Astrocyte (in vitro differentiated cells and primary cell): ENCODE results near the gene ADAMTS20. TPM values are rescaled to one million over a fixed set of nuclear protein-coding genes. Genes with fewer than 3 reads are reported as not detected.

Source experiments
- DNase-seq: peaks from one replicate; pipeline ENCODE4 v3.0.0-alpha.2; 2010; ENCODE audit warnings: low read depth
- FAIRE-seq: peaks from 2 replicates; lab custom pipeline; 2011; peaks lifted over from hg19 to GRCh38; lab: Jason Lieb, UNC
- H2AFZ ChIP-seq: 2 replicates; pipeline ENCODE4 v1.6.0; 2012; ENCODE audit warnings: low read depth, low read length, inconsistent platforms
- H3K27ac ChIP-seq: 2 replicates; pipeline ENCODE4 v1.5.1; 2011; ENCODE audit warnings: low read depth, low read length, inconsistent platforms
- H3K27me3 ChIP-seq: 2 replicates; pipeline ENCODE4 v1.6.0; 2011; ENCODE audit warnings: low read length, inconsistent platforms; ENCODE audit not compliant: insufficient read depth
- H3K36me3 ChIP-seq: 2 replicates; pipeline ENCODE4 v1.5.1; 2011; ENCODE audit warnings: low read length, inconsistent platforms; ENCODE audit not compliant: insufficient read depth
- H3K4me1 ChIP-seq: 2 replicates; pipeline ENCODE4 v1.5.1; 2011; ENCODE audit warnings: low read length, inconsistent platforms; ENCODE audit not compliant: insufficient read depth
- H3K4me2 ChIP-seq: 2 replicates; pipeline ENCODE4 v1.6.0; 2012; ENCODE audit warnings: low read length, inconsistent platforms
- H3K4me3 ChIP-seq: 2 replicates; pipeline ENCODE4 v1.5.1; 2011; ENCODE audit warnings: low read depth, mild to moderate bottlenecking, low read length, inconsistent platforms; ENCODE audit not compliant: insufficient read depth
- H3K79me2 ChIP-seq: 2 replicates; pipeline ENCODE4 v1.6.0; 2012; ENCODE audit warnings: mild to moderate bottlenecking, low read length, inconsistent platforms; ENCODE audit not compliant: insufficient read depth
- H3K9ac ChIP-seq: 2 replicates; pipeline ENCODE4 v1.6.0; 2012; ENCODE audit warnings: mild to moderate bottlenecking, low read length, inconsistent platforms
- H3K9me3 ChIP-seq: 2 replicates; pipeline ENCODE4 v1.5.1; 2012; ENCODE audit warnings: low read depth, mild to moderate bottlenecking, low read length, inconsistent platforms; ENCODE audit not compliant: insufficient read depth
- H4K20me1 ChIP-seq: 2 replicates; pipeline ENCODE4 v1.6.0; 2012; ENCODE audit warnings: low read length, inconsistent platforms; ENCODE audit not compliant: insufficient read depth
- H3K27ac Mint-ChIP-seq: one replicate; pipeline ENCODE4 v1.8.0; 2021; ENCODE audit warnings: mild to moderate bottlenecking, mixed read lengths; ENCODE audit not compliant: unreplicated experiment
- H3K27me3 Mint-ChIP-seq: one replicate; pipeline ENCODE4 v1.8.0; 2021; ENCODE audit warnings: low read depth, mixed read lengths; ENCODE audit not compliant: unreplicated experiment
- H3K36me3 Mint-ChIP-seq: one replicate; pipeline ENCODE4 v1.8.0; 2021; ENCODE audit warnings: low read depth, mixed read lengths; ENCODE audit not compliant: unreplicated experiment
- H3K4me1 Mint-ChIP-seq: one replicate; pipeline ENCODE4 v1.8.0; 2021; ENCODE audit warnings: low read depth, mixed read lengths; ENCODE audit not compliant: unreplicated experiment
- H3K4me3 Mint-ChIP-seq: one replicate; pipeline ENCODE4 v1.8.0; 2021; ENCODE audit warnings: mild to moderate bottlenecking, moderate library complexity, mixed read lengths; ENCODE audit not compliant: unreplicated experiment
- H3K9me3 Mint-ChIP-seq: one replicate; pipeline ENCODE4 v1.8.0; 2021; ENCODE audit warnings: mild to moderate bottlenecking, mixed read lengths; ENCODE audit not compliant: unreplicated experiment
- EZH2 ChIP-seq: IDR thresholded peaks from 2 replicates; pipeline ENCODE4 v1.6.1; 2012; ENCODE audit warnings: mild to moderate bottlenecking, low read length, inconsistent platforms; ENCODE audit not compliant: insufficient read depth
- total RNA-seq: library from RNA; stranded (reverse); gene quantifications from 2 replicates; pipeline ENCODE4 v1.2.1, GENCODE V29; 2021
- TF ChIP-seq, protein P1 (sequence below): IDR thresholded peaks from 2 replicates; pipeline ENCODE4 v1.5.1; 2011; ENCODE audit warnings: low read depth, mild to moderate bottlenecking, inconsistent platforms, low read length, moderate library complexity; ENCODE audit not compliant: insufficient read depth

Gene ADAMTS20
- total RNA-seq, 1 donor from 2014 or later, result 0.66 TPM

DNA sequence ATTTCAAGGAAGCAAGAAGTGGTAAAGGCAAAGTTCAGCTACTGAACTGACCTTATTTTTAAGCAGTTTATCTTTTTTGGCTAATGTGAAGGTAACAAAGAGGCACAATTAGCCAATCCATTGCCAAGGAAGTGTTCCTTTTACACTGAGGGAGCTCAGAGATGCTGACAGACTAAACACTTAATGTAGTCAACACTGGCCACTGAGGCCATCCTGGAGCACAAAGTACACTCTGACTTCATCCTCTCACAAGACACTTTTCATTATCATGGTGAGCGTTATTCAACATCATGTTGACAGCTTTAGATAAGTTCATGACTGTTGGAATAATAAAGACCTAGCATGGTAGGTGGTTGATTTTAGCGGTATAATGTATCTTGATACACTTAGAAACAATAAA lies 89.9 kb downstream of the ADAMTS20 start:
- no peaks in the 10 kb centered on the region for H3K36me3 ChIP-seq
- DNase-seq, result no peak
- FAIRE-seq, result no peak
- no peak for TF ChIP-seq EZH2
- TF ChIP-seq, protein P1, sequence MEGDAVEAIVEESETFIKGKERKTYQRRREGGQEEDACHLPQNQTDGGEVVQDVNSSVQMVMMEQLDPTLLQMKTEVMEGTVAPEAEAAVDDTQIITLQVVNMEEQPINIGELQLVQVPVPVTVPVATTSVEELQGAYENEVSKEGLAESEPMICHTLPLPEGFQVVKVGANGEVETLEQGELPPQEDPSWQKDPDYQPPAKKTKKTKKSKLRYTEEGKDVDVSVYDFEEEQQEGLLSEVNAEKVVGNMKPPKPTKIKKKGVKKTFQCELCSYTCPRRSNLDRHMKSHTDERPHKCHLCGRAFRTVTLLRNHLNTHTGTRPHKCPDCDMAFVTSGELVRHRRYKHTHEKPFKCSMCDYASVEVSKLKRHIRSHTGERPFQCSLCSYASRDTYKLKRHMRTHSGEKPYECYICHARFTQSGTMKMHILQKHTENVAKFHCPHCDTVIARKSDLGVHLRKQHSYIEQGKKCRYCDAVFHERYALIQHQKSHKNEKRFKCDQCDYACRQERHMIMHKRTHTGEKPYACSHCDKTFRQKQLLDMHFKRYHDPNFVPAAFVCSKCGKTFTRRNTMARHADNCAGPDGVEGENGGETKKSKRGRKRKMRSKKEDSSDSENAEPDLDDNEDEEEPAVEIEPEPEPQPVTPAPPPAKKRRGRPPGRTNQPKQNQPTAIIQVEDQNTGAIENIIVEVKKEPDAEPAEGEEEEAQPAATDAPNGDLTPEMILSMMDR, result no peak
- H3K4me3 ChIP-seq, result no peak overlapping the region
- no peaks in the 10 kb centered on the region for H3K4me1 ChIP-seq
- no peak overlapping the region for H2AFZ ChIP-seq
- H3K9me3 ChIP-seq, result no peaks in the 10 kb centered on the region
- no peak overlapping the region for H3K4me3 Mint-ChIP-seq
- no peaks in the 10 kb centered on the region for H3K9me3 Mint-ChIP-seq
- H3K4me1 Mint-ChIP-seq, result peaks cover under 1% of the 10 kb centered on the region
- no peak overlapping the region for H3K27ac ChIP-seq
- H3K4me2 ChIP-seq, result no peak overlapping the region
- no peak overlapping the region for H3K27ac Mint-ChIP-seq
- H3K79me2 ChIP-seq, result no peaks in the 10 kb centered on the region
- no peak overlapping the region for H3K9ac ChIP-seq
- no peaks in the 10 kb centered on the region for H3K36me3 Mint-ChIP-seq
- no peaks in the 10 kb centered on the region for H3K27me3 ChIP-seq
- H3K27me3 Mint-ChIP-seq, result no peaks in the 10 kb centered on the region
- H4K20me1 ChIP-seq, result no peaks in the 10 kb centered on the region

DNA sequence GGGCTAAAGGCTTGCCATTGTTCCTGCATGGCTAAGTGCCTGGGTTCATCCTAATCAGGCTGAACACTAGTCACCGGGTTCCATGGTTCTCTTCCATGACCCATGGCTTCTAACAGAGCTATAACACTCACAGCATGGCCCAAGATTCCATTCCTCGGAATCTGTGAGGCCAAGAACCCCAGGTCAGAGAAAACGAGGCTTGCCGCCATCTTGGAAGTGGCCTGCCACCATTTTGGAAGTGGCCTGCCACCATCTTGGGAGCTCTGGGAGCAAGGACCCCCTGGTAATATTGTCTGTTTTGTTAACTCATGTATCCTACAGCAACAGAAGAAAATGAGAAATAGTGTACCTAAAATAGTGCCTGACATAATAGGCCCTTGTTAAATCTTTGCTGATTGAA lies 92.7 kb downstream of the ADAMTS20 start:
- H3K27me3 Mint-ChIP-seq, result no peaks in the 10 kb centered on the region
- peaks cover 3% of the 10 kb centered on the region for H3K9me3 Mint-ChIP-seq
- DNase-seq, result no peak
- no peak overlapping the region for H3K9ac ChIP-seq
- no peaks in the 10 kb centered on the region for H4K20me1 ChIP-seq
- no peak overlapping the region for H2AFZ ChIP-seq
- FAIRE-seq, result no peak
- H3K4me1 Mint-ChIP-seq, result peaks cover 2% of the 10 kb centered on the region
- peaks cover 3% of the 10 kb centered on the region for H3K9me3 ChIP-seq
- H3K36me3 ChIP-seq, result no peaks in the 10 kb centered on the region
- no peak overlapping the region for H3K4me3 Mint-ChIP-seq
- H3K27ac Mint-ChIP-seq, result no peak overlapping the region
- no peak overlapping the region for H3K27ac ChIP-seq
- no peaks in the 10 kb centered on the region for H3K79me2 ChIP-seq
- H3K4me1 ChIP-seq, result no peaks in the 10 kb centered on the region
- no peaks in the 10 kb centered on the region for H3K36me3 Mint-ChIP-seq
- no peaks in the 10 kb centered on the region for H3K27me3 ChIP-seq
- no peak for TF ChIP-seq EZH2
- TF ChIP-seq, protein P1, result no peak
- no peak overlapping the region for H3K4me3 ChIP-seq
- no peak overlapping the region for H3K4me2 ChIP-seq

DNA sequence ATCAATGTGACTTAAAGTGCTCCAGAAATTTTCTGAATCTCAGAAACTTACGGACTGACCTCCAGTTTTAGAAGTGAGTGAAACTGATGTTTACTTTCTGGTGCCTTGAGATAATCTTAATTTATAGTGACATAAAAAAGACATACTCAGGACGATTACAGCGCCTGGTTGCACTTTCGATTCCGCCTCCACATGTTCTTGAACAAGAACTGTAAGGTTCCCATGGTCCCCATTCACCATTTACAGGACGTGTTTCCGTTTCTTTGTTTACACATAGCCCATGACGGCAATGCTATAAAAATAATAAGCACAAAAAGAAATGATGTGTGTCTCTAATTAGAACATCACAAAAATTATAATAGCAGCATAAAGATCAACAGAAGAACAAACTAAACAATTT lies 98.2 kb downstream of the ADAMTS20 start:
- peak overlapping the region; percentile 32 for H3K4me2 ChIP-seq
- no peaks in the 10 kb centered on the region for H3K27me3 ChIP-seq
- no peak overlapping the region for H3K27ac ChIP-seq
- H3K9me3 ChIP-seq, result peaks cover 3% of the 10 kb centered on the region
- H3K79me2 ChIP-seq, result no peaks in the 10 kb centered on the region
- no peak overlapping the region for H2AFZ ChIP-seq
- no peaks in the 10 kb centered on the region for H3K36me3 ChIP-seq
- no peak overlapping the region for H3K4me3 ChIP-seq
- no peaks in the 10 kb centered on the region for H4K20me1 ChIP-seq
- TF ChIP-seq, protein P1, result no peak
- TF ChIP-seq EZH2, result no peak
- H3K27me3 Mint-ChIP-seq, result no peaks in the 10 kb centered on the region
- H3K27ac Mint-ChIP-seq, result no peak overlapping the region
- H3K9me3 Mint-ChIP-seq, result peaks cover 3% of the 10 kb centered on the region
- no peaks in the 10 kb centered on the region for H3K4me1 ChIP-seq
- no peak overlapping the region for H3K9ac ChIP-seq
- H3K4me1 Mint-ChIP-seq, result peaks cover 5% of the 10 kb centered on the region
- FAIRE-seq (no peak), DNase-seq (no peak)
- H3K36me3 Mint-ChIP-seq, result no peaks in the 10 kb centered on the region
- no peak overlapping the region for H3K4me3 Mint-ChIP-seq
